Activated CD4-positive, alpha-beta T cell treated with anti-CD3 and anti-CD28 coated beads, Interleukin-2, Interleukin-4, amounts not matched to agents 100 ng/mL and 50 ng/mL, durations not matched to agents 16 hours and 8 hours (primary cell): Measurements from ENCODE around the gene SLC66A1.

Experiments
- DNase-seq: peaks from one replicate; pipeline ENCODE4 v3.0.0-alpha.2; 2020; ENCODE audit warnings: low spot score

SLC66A1 gene

DNA sequence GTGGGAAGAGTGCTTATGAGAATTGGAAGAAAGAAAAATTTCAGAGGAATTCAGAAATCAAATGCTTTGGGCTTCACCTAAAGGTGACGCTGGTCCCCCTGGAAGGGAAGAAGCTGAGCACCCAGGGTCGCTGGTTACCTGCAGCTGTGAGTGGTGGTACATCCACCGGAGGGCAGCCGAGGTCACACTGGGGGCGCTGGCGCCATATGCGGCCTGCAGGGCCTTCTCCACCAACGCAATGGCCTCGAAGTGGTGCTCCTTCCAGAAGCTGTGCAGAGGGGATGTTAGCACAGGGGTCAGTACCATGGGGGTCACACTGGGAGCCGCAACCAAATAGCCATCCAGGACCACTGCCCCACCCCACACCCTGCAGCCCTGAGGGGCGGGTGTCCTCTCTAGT, 6.2 kb upstream of the SLC66A1 start:
- no peak for DNase-seq

GRCh38 chr1:19306941-19307340, 5.2 kb upstream of the SLC66A1 start:
- no peak for DNase-seq

DNA sequence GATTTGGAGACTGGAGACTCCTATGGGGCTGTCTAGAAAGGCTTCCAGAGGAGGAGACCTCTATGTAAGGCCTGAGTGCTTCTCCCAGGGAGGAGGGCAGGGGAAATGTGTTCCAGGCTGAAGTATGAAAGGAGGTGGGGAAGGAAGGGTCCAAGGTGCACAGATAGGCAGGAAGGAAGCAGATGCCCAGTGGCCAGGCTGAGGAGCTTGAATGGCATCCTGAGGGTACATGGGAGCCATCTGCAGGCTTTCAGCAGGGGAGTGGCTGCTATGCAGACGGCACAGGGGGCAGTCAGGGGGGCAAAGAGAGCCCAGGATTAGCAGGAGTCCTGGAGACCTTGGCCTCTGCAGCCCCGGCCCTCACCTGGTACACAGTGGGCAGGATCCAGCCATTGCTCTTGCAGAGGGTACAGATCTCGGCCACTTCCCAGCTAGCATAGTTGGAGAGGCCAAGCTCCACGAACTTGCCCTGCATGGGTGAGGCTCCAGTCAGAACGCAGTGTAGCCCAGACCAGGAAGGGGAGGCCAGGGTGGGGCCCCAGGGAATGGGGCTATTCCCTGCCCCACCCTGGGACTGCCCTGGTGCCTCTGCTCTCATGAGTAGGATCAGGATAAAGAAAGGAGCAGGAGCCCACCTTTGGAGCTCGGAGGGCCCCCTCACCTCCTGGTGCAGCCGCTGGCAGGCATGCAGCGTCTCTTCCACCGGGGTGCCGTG, 4.2 kb upstream of the SLC66A1 start:
- DNase-seq, result no peak

- no peak for DNase-seq
Observed at GRCh38 chr1:19308509-19308907, 3.6 kb upstream of the SLC66A1 start.

DNA sequence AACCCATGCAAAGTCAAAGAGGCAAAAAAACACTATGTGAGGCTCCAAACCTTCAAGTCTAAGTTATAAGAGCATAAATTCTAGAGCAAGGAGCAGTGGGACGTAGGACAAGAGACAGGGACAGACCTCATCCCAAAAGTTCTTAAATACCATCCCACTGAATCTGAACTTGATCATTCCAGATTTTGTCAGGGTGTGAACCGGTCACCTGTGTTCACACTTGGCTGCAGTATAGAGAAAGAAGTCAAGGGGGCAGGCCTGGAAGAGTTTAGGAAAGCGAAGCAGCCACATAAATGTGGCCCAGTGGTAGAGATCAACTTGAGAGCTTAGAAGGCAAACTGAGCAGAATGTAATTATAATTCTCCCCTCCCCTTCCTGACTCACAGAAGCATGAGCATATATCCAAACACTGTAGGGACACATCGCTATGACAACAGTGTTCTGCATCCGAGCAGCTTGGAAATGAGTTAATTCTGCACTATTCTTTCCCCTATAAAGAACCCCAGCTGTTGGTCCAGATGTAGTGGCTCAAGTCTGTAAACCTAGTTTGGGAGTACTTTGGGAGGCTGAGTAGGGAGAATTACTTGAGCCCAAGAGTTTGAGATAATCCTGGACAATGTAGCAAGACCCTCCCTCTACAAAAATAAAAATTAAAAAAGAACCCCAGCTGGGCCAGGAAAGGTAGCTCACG, 2.9 kb upstream of the SLC66A1 start:
- DNase-seq, result no peak

- no peak for DNase-seq
Observed at GRCh38 chr1:19310061-19310460, 2.1 kb upstream of the SLC66A1 start.

DNA sequence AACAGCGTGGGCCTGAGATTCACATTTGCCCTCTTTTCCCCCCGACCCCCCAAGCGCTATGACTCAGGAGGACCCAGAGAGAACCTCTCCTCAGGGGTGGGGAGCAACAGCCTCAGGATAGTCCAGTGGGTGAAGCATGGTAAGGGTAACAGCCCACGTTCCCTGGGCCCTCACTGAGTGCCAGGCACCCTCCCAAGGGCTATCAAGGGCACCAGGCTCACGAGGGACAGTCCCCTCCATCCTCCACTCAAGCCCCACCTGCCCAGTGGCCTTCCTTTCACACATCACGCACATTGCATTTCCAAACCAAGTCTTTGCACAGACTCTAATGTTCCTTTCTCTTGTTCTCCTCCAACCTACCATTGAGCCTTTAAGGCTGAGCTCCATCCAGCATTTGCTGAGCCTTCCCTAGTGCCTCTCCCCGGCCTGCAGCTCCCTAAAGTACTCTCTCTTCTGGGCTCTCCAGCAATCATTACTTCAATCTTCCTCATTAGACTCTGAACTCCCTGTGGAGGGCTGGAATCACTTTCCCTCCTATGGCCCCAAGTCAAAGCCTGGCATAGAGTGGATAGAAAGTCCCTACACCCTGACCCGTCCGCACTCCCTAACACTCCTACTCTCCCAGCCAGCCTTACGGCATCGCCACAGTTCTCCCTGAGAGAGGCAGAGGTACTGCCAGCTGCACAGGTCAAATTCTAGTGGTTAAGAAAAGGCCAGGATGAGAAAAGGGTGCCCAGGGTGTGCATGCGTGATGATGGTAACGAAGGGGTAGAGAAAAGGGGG, 1.2 kb upstream of the SLC66A1 start:
- DNase-seq, result no peak

- DNase-seq, result no peak
Observed at GRCh38 chr1:19311503-19311930, 609 bp upstream of the SLC66A1 start.

DNA sequence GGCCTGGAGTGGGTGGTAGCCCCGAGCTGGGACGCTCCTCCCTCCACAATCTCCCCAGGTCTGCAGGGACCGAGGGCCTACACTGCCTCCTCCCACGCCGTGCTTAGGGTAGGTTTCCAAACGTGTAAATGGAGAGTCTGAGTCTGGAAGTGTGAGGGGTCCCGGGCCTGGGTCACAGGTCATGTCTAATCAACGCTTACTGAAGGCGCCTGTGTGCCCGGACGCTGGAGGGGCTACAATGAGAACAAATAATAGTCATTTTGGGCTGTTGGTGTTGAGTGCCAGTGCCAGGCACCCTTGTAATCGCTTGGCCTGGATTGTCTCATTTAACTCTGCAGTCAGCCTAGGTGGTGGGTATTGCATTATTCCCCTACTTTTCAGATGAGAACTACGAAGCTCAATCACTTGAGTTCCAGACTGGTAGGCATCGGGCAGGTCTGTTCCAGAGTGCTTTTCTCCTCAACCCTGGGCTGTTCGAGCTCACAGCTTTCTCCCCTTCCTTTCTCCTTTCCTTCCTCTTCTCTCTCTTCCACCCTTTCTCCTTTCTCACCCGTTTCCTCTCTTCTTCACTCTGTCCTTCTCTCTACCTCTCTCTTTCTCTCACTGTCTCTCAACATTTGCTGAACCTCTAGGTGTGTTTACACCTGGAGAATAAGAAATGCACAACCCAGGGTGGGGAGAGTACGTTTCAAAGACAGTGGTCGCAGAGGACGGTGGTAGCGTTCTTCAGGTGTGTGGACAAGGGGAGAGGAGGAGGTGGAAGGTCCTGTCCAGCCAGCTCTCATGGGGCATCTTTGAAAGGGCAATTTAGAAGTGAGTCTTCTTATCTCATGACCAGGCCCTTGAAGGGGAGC, 883 bp downstream of the SLC66A1 start:
- DNase-seq, result no peak

DNA sequence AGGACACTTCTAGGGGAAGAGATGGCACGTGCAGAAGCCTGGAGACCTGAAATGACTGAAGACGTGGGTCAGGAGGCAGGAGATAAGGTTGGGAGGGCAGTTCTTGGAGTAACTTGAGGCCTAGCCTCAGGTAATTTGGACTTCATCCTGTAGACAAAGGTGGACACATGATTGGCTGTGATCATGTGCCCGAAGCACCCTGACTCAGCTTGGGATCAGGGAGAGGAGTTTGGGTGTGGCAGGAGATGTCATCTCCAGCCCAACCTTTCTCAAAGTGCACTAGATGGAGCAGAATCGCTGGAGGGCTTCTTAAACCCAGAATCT, 1.5 kb downstream of the SLC66A1 start:
- DNase-seq, result no peak

- DNase-seq, result no peak
Observed at GRCh38 chr1:19313961-19314882, 2.1 kb downstream of the SLC66A1 start.

GRCh38 chr1:19315378-19316198, 3.5 kb downstream of the SLC66A1 start:
- DNase-seq, result no peak

DNA sequence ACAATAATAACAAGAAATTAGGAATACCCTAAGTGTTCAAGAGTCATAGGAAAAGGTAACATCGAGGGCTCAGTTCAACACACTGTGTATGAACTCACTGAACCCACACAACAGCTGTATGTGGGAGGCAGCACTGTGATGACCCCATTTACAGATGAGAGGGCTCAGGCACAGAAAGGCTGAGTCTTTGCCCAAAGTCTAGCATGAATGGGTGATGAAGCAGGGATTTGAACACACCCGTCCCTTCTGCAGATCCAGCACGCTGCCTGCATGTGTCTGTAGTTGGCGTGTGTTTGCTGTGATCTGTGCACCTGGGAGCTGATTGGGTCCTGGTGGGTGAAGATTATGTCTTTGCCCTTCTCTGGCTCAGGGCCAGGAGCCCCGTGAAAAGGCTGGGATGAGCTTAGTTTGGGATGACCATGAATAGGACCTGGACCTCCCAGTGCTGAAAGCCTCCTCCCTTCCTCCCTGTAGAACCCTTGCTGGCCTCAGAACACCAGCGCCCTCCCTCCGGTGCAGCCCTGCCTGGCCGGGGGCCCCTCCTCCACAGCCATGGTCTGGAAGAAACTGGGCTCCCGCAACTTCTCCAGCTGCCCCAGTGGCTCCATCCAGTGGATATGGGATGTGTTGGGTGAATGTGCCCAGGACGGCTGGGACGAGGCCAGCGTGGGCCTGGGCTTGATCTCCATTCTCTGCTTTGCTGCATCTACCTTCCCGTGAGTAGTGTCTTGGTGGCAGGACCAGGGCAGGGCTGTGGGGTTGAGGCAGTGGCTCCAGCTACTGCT, 5.2 kb downstream of the SLC66A1 start:
- DNase-seq, result no peak

DNA sequence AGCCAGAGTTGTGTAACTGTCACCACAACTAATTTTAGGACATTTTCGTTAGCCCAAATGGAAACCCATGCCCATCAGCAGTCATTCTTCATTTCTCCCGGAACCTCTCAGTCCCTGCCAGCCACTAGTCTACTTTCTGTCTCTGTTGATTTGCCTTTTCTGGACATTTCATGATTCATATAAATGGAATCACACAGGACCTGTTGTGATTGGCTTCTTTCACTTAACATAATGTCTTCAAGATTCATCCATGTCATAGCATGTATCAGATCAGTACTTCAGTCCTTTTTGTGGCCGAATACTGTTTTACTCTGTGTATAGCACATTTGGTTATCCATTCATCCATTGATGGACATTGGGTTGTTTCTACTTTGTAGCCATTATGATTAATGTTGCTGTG, 7.1 kb downstream of the SLC66A1 start:
- DNase-seq, result no peak

DNA sequence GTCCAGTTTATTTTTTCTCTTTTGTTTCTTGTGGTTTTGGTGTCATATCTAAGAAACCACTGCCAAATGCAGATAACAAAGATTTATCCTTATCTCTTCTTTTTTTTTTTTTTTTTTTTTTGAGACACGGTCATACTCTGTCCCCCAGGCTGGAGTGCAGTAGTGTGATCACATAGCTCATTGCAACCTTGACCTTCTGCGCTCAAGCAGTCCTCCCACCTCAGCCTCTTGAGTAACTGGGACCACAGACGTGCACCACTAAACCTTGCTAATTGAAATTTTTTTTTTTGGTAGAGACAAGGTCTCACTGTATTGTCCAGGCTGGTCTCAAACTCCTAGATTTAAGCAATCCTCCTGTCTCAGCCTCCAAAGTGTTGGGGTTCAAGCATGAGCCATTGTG, 8.9 kb downstream of the SLC66A1 start:
- no peak for DNase-seq

- DNase-seq, result no peak
Observed at GRCh38 chr1:19322481-19322880, 10.4 kb downstream of the SLC66A1 start.

- no peak for DNase-seq
Observed at GRCh38 chr1:19323987-19324664, 12.0 kb downstream of the SLC66A1 start.

GRCh38 chr1:19324665-19324990, 12.5 kb downstream of the SLC66A1 start:
- no peak for DNase-seq

- no peak for DNase-seq
Observed at GRCh38 chr1:19325368-19325957, 13.3 kb downstream of the SLC66A1 start.
